ENCODE data around the gene BCHE. TPM values are rescaled to one million over a fixed set of nuclear protein-coding genes. Genes with fewer than 3 reads are reported as not detected.

The BCHE gene
- total RNA-seq, 1 experiment from 2014 or later: not detected

- no TSS peak for BruUV-seq (replicated peaks)
- intact Hi-C loops (cut with micrococcal nuclease; ENCODE audit: unreplicated experiment): no loop called here
- no peaks in the 10 kb centered on the region for H3K9me3 ChIP-seq
- H3K27me3 Mint-ChIP-seq (ENCODE audit: insufficient read depth, unreplicated experiment): no peaks in the 10 kb centered on the region
- H3K4me1 Mint-ChIP-seq (ENCODE audit: low read depth, unreplicated experiment): no peaks in the 10 kb centered on the region
- CTCF ChIA-PET: no interaction called here
- no peak for TF ChIP-seq CTCF (IDR thresholded peaks at IDR 0.05; ENCODE audit: insufficient read depth in 1 of 2, low read depth in 1 of 2, low read length in 1 of 2, severe bottlenecking in 1 of 2, unreplicated experiment in 1 of 2)
- H3K9me3 Mint-ChIP-seq (ENCODE audit: unreplicated experiment): no peaks in the 10 kb centered on the region
- no peak overlapping the region for H3K4me3 Mint-ChIP-seq (ENCODE audit: unreplicated experiment)
- no peak for DNase-seq
- POLR2A ChIA-PET: no interaction called here
- H3K4me1 ChIP-seq: no peaks in the 10 kb centered on the region
- no peaks in the 10 kb centered on the region for H3K27me3 ChIP-seq (replicated peaks; ENCODE audit: control insufficient read depth, insufficient read depth, low read length)
- no peak overlapping the region for H3K4me3 ChIP-seq (ENCODE audit: low read depth, low read length)
- H3K36me3 ChIP-seq (ENCODE audit: control insufficient read depth, insufficient read depth, low read length): no peaks in the 10 kb centered on the region
- no peaks in the 10 kb centered on the region for H3K36me3 Mint-ChIP-seq (ENCODE audit: insufficient read depth, unreplicated experiment)
- no peak overlapping the region for H3K27ac Mint-ChIP-seq (ENCODE audit: unreplicated experiment)
Measured at GRCh38 chr3:165817160-165817709, 20.0 kb downstream of the BCHE start.

- H3K36me3 ChIP-seq (ENCODE audit: control insufficient read depth, insufficient read depth, low read length): no peaks in the 10 kb centered on the region
- no peaks in the 10 kb centered on the region for H3K4me1 Mint-ChIP-seq (ENCODE audit: low read depth, unreplicated experiment)
- H3K27ac Mint-ChIP-seq (ENCODE audit: unreplicated experiment): no peak overlapping the region
- no peaks in the 10 kb centered on the region for H3K4me1 ChIP-seq
- no peaks in the 10 kb centered on the region for H3K27me3 ChIP-seq (replicated peaks; ENCODE audit: control insufficient read depth, insufficient read depth, low read length)
- H3K4me3 ChIP-seq (ENCODE audit: low read depth, low read length): no peak overlapping the region
- no peaks in the 10 kb centered on the region for H3K36me3 Mint-ChIP-seq (ENCODE audit: insufficient read depth, unreplicated experiment)
- no peaks in the 10 kb centered on the region for H3K27me3 Mint-ChIP-seq (ENCODE audit: insufficient read depth, unreplicated experiment)
- intact Hi-C loops (cut with micrococcal nuclease; ENCODE audit: unreplicated experiment): no loop called here
- ChIA-PET POLR2A (no interaction called here), CTCF (no interaction called here)
- no TSS peak for BruUV-seq (replicated peaks)
- no peak for TF ChIP-seq CTCF (IDR thresholded peaks at IDR 0.05; ENCODE audit: insufficient read depth in 1 of 2, low read depth in 1 of 2, low read length in 1 of 2, severe bottlenecking in 1 of 2, unreplicated experiment in 1 of 2)
- no peak overlapping the region for H3K4me3 Mint-ChIP-seq (ENCODE audit: unreplicated experiment)
- no peaks in the 10 kb centered on the region for H3K9me3 ChIP-seq
- DNase-seq: no peak
- H3K9me3 Mint-ChIP-seq (ENCODE audit: unreplicated experiment): no peaks in the 10 kb centered on the region
Measured at GRCh38 chr3:165816209-165816608, 21.0 kb downstream of the BCHE start.

- no peak overlapping the region for H3K4me3 Mint-ChIP-seq (ENCODE audit: unreplicated experiment)
- DNase-seq: no peak
- no peaks in the 10 kb centered on the region for H3K27me3 Mint-ChIP-seq (ENCODE audit: insufficient read depth, unreplicated experiment)
- POLR2A ChIA-PET: no interaction called here
- no peaks in the 10 kb centered on the region for H3K36me3 ChIP-seq (ENCODE audit: control insufficient read depth, insufficient read depth, low read length)
- H3K4me1 Mint-ChIP-seq (ENCODE audit: low read depth, unreplicated experiment): no peaks in the 10 kb centered on the region
- intact Hi-C loops (cut with micrococcal nuclease; ENCODE audit: unreplicated experiment): no loop called here
- H3K4me3 ChIP-seq (ENCODE audit: low read depth, low read length): no peak overlapping the region
- no peaks in the 10 kb centered on the region for H3K36me3 Mint-ChIP-seq (ENCODE audit: insufficient read depth, unreplicated experiment)
- no peak for TF ChIP-seq CTCF (IDR thresholded peaks at IDR 0.05; ENCODE audit: insufficient read depth in 1 of 2, low read depth in 1 of 2, low read length in 1 of 2, severe bottlenecking in 1 of 2, unreplicated experiment in 1 of 2)
- no TSS peak for BruUV-seq (replicated peaks)
- H3K9me3 ChIP-seq: no peaks in the 10 kb centered on the region
- no peaks in the 10 kb centered on the region for H3K27me3 ChIP-seq (replicated peaks; ENCODE audit: control insufficient read depth, insufficient read depth, low read length)
- CTCF ChIA-PET: no interaction called here
- H3K4me1 ChIP-seq: no peaks in the 10 kb centered on the region
- no peak overlapping the region for H3K27ac Mint-ChIP-seq (ENCODE audit: unreplicated experiment)
- H3K9me3 Mint-ChIP-seq (ENCODE audit: unreplicated experiment): no peaks in the 10 kb centered on the region
Measured at GRCh38 chr3:165815682-165816081, 21.5 kb downstream of the BCHE start.
